Measurements from ENCODE around the gene SERPINA6.

DNA sequence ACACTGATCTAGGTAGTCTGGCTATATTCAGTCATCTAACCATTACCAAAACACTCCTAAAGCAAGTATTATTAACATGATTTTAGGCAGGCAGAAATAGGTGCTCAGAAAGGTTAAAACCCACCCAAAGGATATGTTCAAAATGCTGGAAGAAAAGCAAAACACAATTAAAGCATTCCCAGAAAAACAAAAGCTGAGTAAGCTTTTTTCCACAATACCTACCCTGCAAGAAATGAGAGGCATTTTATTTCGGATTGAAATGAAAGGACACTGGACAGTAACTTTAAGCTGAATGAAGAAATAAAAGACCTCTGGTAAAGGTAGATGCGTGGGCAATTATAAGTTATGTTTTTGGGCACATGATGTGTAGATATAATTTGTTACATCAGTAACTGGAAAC is 8.2 kb downstream of the SERPINA6 start:
- TF ChIP-seq POLR2A (IDR thresholded peaks at IDR 0.05) (no peak), EP300 (IDR thresholded peaks at IDR 0.05; ENCODE audit: low read depth) (no peak)
